GM12874 (cell line): ENCODE results near the gene EDDM13.

ENCODE experiments used
- TF ChIP-seq, protein P1 (sequence below): IDR thresholded peaks from 2 replicates; pipeline ENCODE4 v1.5.1; 2011; ENCODE audit warnings: low read depth, mild to moderate bottlenecking, control low read depth, low read length, moderate library complexity; ENCODE audit not compliant: insufficient read depth

EDDM13 gene

DNA sequence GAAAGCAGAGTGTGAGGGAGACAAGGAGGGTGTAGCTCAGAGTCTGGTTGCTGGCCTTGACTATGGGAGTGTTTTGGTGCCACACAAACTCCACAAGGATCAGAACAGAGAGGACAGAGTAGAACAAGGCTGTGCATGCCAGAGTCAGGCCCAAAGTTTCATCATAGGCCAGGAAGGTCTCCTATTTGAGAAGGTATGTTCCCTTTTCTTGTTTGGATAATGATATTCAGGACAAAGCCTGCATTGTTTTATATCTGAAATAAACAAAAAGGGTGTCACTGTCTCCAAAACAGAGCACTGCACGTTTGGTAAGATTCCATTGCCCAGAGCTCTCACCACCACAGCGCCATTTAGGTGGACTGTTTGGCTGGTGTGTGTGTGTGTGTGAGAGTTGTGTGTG is 45.2 kb downstream of the EDDM13 start:
- TF ChIP-seq, protein P1, sequence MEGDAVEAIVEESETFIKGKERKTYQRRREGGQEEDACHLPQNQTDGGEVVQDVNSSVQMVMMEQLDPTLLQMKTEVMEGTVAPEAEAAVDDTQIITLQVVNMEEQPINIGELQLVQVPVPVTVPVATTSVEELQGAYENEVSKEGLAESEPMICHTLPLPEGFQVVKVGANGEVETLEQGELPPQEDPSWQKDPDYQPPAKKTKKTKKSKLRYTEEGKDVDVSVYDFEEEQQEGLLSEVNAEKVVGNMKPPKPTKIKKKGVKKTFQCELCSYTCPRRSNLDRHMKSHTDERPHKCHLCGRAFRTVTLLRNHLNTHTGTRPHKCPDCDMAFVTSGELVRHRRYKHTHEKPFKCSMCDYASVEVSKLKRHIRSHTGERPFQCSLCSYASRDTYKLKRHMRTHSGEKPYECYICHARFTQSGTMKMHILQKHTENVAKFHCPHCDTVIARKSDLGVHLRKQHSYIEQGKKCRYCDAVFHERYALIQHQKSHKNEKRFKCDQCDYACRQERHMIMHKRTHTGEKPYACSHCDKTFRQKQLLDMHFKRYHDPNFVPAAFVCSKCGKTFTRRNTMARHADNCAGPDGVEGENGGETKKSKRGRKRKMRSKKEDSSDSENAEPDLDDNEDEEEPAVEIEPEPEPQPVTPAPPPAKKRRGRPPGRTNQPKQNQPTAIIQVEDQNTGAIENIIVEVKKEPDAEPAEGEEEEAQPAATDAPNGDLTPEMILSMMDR, result no peak

DNA sequence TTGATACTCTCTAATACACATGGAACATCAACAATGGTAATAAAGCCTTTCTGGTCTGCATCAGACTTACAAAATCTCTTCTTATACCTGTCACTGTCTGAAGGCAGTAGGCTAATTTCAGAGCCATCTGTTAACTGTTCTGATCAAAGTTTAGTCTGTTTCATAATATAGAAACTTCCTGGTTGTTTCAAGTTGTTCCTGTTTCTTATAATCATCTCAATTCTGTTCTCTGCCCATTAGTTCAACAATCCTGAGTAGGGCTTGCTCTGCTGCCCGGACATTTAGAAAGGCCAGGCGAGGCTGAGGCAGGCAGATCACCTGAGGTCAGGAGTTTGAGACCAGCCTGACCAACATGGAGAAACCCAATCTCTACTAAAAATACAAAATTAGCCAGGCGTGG is 47.4 kb downstream of the EDDM13 start:
- TF ChIP-seq, protein P1, result no peak

- TF ChIP-seq, protein P1, result no peak
These were observed 48.9 kb downstream of the EDDM13 start for GRCh38 chr19:56321254-56321988.

DNA sequence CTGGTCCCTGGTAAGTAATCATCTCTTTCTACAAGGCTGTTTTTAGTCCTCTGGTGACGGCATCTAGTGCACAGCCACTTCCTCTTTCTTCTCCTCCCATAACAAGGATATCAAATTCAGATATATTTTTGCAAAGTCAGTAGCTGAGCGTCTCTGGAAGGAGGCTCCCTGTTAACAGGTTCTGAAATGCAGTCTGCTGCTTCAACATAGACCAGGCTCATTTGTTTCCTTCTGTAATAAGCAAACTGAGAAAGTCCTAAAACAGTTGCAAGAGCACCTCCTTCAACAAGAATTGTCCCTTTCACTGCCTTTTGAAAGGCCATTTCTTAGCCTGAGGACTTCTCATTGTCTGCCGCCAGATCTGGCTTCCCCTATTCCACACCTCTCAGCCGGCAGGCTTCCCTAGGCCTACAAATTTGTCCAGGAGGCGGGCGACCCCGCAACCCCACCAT is 49.5 kb downstream of the EDDM13 start:
- TF ChIP-seq, protein P1, result no peak

DNA sequence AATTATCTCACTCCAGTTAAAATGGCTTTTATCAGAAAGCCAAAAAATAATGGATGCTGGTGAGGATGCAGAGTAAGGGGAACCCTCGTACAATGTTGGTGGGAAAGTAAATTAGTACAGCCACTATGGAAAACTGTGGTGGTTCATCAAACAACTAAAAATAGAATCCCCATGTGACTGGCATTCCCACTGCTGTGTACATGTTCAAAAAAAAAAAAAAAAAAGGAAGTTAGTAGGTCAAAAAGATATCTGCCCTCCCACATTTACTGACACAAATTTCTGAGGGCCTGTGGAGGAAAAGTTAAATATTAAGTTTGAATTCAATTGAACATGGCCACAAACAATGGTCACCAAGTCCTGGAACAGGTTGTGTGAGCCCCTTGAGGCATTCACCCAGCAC is 51.9 kb downstream of the EDDM13 start:
- TF ChIP-seq, protein P1, result no peak

GRCh38 chr19:56332695-56333094 is 60.1 kb downstream of the EDDM13 start:
- TF ChIP-seq, protein P1, result no peak

- TF ChIP-seq, protein P1, result peak; percentile 63
These were observed 61.0 kb downstream of the EDDM13 start for GRCh38 chr19:56333506-56333905.
